HepG2 (cell line): ENCODE results near the gene CHID1. TPM values are rescaled to one million over a fixed set of nuclear protein-coding genes. Genes with fewer than 3 reads are reported as not detected.

Source experiments
- ATF7-NPFF ChIP-seq: sonication (generic); formaldehyde crosslinking; IDR thresholded peaks from 2 replicates; pipeline ENCODE4 v1.8.1; 2023; ENCODE audit warnings: mild to moderate bottlenecking, low read depth, missing genetic modification reagents, moderate library complexity
- CREB1 ChIP-seq, 2 experiments: fragments of 450-650 bp in 1 of 2; IDR thresholded peaks; 2 replicates each; pipeline ENCODE4 v1.6.1; 2016 to 2017; ENCODE audit warnings: control low read depth in 1 of 2, mild to moderate bottlenecking in 1 of 2, missing compliant biosample characterization in 1 of 2, missing genetic modification characterization in 1 of 2
- DPF2 ChIP-seq: sonication (generic); formaldehyde crosslinking; IDR thresholded peaks from 2 replicates; pipeline ENCODE4 v1.4.0; 2020; ENCODE audit warnings: mild to moderate bottlenecking, low read depth, missing genetic modification reagents, borderline replicate concordance
- GFI1 ChIP-seq: sonication (generic); formaldehyde crosslinking; IDR thresholded peaks from 2 replicates; pipeline ENCODE4 v1.5.0; 2020; ENCODE audit warnings: missing genetic modification reagents, mild to moderate bottlenecking, borderline replicate concordance
- HOXA3 ChIP-seq: sonication (generic); formaldehyde crosslinking; IDR thresholded peaks from 2 replicates; pipeline ENCODE4 v1.5.0; 2020; ENCODE audit warnings: missing genetic modification reagents
- IRF2 ChIP-seq: IDR thresholded peaks from 2 replicates; pipeline ENCODE4 v1.6.1; 2018; ENCODE audit warnings: missing genetic modification reagents, missing compliant biosample characterization
- KAT7 ChIP-seq: IDR thresholded peaks from 2 replicates; pipeline ENCODE4 v1.6.1; 2018; ENCODE audit warnings: borderline replicate concordance, missing compliant biosample characterization
- LCORL ChIP-seq, 2 experiments: fragments of 450-650 bp in 1 of 2; sonication (generic) in 1 of 2; formaldehyde crosslinking in 1 of 2; IDR thresholded peaks; 2 replicates each; pipeline versions ENCODE4 v1.5.0 to v1.6.1; 2017 to 2020; ENCODE audit warnings: antibody characterized with exemption in 1 of 2, missing genetic modification reagents in 1 of 2
- MTA3 ChIP-seq: sonication (generic); formaldehyde crosslinking; IDR thresholded peaks from 2 replicates; pipeline ENCODE4 v1.4.0; 2020; ENCODE audit warnings: missing genetic modification reagents
- TAF1 ChIP-seq: sonication (generic); formaldehyde crosslinking; IDR thresholded peaks from 2 replicates; pipeline ENCODE4 v1.4.0; 2020; ENCODE audit warnings: missing genetic modification reagents
- ZNF615 ChIP-seq: sonication (generic); formaldehyde crosslinking; IDR thresholded peaks from 2 replicates; pipeline ENCODE4 v1.5.0; 2020; ENCODE audit warnings: mild to moderate bottlenecking, missing genetic modification reagents, borderline replicate concordance
- ZNF841 ChIP-seq: sonication (generic); formaldehyde crosslinking; IDR thresholded peaks from 2 replicates; pipeline ENCODE4 v1.8.1; 2023; ENCODE audit warnings: missing genetic modification reagents, borderline replicate concordance
- polyA plus RNA-seq, 8 experiments: library from polyadenylated mRNA; depleted of rRNA in 3 of 8; stranded (reverse) in 7 of 8; unstranded in 1 of 8; fragments of >200 nt; fragmentation: Illumina TruSeq in 4 of 8; extraction: Trizol in 4 of 8; gene quantifications; 2 replicates each; pipeline versions ENCODE4 v1.2.1 to v1.2.3, GENCODE V29; 2011 to 2016; ENCODE audit warnings: low read depth in 4 of 8, missing spikeins in 1 of 8, mixed read lengths in 1 of 8; ENCODE audit not compliant: insufficient read depth in 1 of 8
- total RNA-seq, 5 experiments: library from RNA; depleted of rRNA; stranded (reverse); fragments of >200 nt; fragmentation: Illumina TruSeq; extraction: Trizol; gene quantifications; 2 replicates each; pipeline ENCODE4 v1.2.3, GENCODE V29; 2016; ENCODE audit warnings: low read depth in 1 of 5
- TF ChIP-seq, protein P1 (sequence below): sonication (generic); formaldehyde crosslinking; IDR thresholded peaks from 2 replicates; pipeline ENCODE4 v1.4.0; 2020; ENCODE audit warnings: missing genetic modification reagents, borderline replicate concordance
- TF ChIP-seq, protein P2 (sequence below): sonication (generic); formaldehyde crosslinking; IDR thresholded peaks from 2 replicates; pipeline ENCODE4 v1.5.1; 2020; ENCODE audit warnings: mild to moderate bottlenecking, missing genetic modification reagents, moderate library complexity
- TF ChIP-seq, protein P3 (sequence below): sonication (generic); formaldehyde crosslinking; IDR thresholded peaks from 2 replicates; pipeline ENCODE4 v1.9.0; 2022; ENCODE audit warnings: low read depth, missing genetic modification reagents
- TF ChIP-seq, protein P4 (sequence below), 2 experiments: fragments of 450-650 bp in 1 of 2; sonication (generic) in 1 of 2; formaldehyde crosslinking; IDR thresholded peaks; 2 replicates each; pipeline versions ENCODE4 v1.5.0 to v1.8.0; 2020 to 2022; ENCODE audit warnings: mild to moderate bottlenecking in 1 of 2, missing genetic modification reagents in 1 of 2

Gene CHID1
- total and polyA plus RNA-seq, 2 of the 13 experiments (the other 11 are each of a cell fraction or from before 2014, with no cell fraction given), result 65.1 to 93.6 TPM

DNA sequence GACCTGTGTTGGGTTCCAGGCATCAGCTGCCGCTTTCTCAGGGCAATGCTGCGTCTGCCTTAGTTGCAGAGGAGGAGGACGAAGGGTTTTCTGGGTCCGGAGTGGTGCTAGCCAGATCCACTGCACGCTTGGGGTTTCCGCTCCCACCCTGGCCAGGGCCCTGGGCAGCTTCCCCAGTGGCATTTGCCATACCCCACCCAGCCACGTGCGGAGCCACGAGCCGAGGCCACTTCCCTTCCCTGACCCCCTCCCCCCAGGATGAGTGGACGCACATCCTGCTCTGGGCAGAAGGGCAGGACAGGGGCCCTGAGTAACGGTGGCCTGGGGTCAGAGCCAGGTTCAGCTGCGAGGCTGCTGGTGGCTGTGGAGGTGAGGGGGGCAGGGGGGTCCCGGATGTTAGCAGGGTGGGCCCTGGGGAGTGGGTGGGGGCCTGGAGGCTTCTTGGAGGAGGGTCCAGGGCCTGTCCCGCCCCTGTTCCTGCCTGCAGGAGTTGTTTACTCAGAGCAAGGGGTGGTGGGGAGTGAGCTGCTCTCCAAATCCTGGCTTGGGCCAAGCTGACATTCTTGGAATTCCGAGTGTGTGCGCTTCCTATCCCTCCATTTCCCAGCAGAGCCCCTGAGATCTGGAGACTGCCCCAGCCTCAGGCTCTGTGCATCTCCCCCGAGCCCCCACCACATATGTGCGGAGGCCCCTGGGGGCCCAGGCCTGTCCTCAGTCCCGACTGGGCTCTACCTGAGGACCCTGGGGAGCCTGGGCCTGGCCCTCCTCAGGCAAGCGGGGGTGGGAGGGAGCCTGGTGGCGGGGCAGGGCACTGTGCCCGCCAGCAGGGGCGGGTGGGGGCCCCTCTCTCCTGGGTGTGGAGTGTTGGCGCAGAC is 66.6 kb downstream of the CHID1 start (continued):
- TF ChIP-seq, protein P1, sequence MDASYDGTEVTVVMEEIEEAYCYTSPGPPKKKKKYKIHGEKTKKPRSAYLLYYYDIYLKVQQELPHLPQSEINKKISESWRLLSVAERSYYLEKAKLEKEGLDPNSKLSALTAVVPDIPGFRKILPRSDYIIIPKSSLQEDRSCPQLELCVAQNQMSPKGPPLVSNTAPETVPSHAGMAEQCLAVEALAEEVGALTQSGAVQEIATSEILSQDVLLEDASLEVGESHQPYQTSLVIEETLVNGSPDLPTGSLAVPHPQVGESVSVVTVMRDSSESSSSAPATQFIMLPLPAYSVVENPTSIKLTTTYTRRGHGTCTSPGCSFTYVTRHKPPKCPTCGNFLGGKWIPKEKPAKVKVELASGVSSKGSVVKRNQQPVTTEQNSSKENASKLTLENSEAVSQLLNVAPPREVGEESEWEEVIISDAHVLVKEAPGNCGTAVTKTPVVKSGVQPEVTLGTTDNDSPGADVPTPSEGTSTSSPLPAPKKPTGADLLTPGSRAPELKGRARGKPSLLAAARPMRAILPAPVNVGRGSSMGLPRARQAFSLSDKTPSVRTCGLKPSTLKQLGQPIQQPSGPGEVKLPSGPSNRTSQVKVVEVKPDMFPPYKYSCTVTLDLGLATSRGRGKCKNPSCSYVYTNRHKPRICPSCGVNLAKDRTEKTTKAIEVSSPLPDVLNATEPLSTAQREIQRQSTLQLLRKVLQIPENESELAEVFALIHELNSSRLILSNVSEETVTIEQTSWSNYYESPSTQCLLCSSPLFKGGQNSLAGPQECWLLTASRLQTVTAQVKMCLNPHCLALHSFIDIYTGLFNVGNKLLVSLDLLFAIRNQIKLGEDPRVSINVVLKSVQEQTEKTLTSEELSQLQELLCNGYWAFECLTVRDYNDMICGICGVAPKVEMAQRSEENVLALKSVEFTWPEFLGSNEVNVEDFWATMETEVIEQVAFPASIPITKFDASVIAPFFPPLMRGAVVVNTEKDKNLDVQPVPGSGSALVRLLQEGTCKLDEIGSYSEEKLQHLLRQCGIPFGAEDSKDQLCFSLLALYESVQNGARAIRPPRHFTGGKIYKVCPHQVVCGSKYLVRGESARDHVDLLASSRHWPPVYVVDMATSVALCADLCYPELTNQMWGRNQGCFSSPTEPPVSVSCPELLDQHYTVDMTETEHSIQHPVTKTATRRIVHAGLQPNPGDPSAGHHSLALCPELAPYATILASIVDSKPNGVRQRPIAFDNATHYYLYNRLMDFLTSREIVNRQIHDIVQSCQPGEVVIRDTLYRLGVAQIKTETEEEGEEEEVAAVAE (CRISPR knock-in tag), result no peak
- no peak for TF ChIP-seq ATF7-NPFF
- TF ChIP-seq MTA3 (CRISPR knock-in tag), result no peak
- TF ChIP-seq, protein P2, sequence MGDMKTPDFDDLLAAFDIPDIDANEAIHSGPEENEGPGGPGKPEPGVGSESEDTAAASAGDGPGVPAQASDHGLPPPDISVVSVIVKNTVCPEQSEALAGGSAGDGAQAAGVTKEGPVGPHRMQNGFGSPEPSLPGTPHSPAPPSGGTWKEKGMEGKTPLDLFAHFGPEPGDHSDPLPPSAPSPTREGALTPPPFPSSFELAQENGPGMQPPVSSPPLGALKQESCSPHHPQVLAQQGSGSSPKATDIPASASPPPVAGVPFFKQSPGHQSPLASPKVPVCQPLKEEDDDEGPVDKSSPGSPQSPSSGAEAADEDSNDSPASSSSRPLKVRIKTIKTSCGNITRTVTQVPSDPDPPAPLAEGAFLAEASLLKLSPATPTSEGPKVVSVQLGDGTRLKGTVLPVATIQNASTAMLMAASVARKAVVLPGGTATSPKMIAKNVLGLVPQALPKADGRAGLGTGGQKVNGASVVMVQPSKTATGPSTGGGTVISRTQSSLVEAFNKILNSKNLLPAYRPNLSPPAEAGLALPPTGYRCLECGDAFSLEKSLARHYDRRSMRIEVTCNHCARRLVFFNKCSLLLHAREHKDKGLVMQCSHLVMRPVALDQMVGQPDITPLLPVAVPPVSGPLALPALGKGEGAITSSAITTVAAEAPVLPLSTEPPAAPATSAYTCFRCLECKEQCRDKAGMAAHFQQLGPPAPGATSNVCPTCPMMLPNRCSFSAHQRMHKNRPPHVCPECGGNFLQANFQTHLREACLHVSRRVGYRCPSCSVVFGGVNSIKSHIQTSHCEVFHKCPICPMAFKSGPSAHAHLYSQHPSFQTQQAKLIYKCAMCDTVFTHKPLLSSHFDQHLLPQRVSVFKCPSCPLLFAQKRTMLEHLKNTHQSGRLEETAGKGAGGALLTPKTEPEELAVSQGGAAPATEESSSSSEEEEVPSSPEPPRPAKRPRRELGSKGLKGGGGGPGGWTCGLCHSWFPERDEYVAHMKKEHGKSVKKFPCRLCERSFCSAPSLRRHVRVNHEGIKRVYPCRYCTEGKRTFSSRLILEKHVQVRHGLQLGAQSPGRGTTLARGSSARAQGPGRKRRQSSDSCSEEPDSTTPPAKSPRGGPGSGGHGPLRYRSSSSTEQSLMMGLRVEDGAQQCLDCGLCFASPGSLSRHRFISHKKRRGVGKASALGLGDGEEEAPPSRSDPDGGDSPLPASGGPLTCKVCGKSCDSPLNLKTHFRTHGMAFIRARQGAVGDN, result peak; percentile 96
- TF ChIP-seq DPF2, result no peak
- TF ChIP-seq GFI1 (CRISPR knock-in tag), result peak; percentile 53; the same call in 1 of the 2 replicates
- peak; percentile 60; the same call in 1 of the 2 replicates for TF ChIP-seq LCORL (IDR thresholded peaks at IDR 0.05)
- peak; percentile 97 for TF ChIP-seq LCORL (CRISPR knock-in tag; IDR thresholded peaks at IDR 0.05)
- TF ChIP-seq, protein P3, sequence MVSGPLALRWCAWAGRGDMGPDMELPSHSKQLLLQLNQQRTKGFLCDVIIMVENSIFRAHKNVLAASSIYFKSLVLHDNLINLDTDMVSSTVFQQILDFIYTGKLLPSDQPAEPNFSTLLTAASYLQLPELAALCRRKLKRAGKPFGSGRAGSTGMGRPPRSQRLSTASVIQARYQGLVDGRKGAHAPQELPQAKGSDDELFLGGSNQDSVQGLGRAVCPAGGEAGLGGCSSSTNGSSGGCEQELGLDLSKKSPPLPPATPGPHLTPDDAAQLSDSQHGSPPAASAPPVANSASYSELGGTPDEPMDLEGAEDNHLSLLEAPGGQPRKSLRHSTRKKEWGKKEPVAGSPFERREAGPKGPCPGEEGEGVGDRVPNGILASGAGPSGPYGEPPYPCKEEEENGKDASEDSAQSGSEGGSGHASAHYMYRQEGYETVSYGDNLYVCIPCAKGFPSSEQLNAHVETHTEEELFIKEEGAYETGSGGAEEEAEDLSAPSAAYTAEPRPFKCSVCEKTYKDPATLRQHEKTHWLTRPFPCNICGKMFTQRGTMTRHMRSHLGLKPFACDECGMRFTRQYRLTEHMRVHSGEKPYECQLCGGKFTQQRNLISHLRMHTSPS (CRISPR knock-in tag), result peak; percentile 55; the same call in 1 of the 2 replicates
- TF ChIP-seq TAF1 (CRISPR knock-in tag), result peak; percentile 58; the same call in 1 of the 2 replicates
- no peak for TF ChIP-seq ZNF841 (CRISPR knock-in tag)
- peak; percentile 24; the same call in 1 of the 2 replicates for TF ChIP-seq HOXA3 (CRISPR knock-in tag)
- no peak for TF ChIP-seq CREB1 (IDR thresholded peaks at IDR 0.05)
- TF ChIP-seq CREB1 (CRISPR knock-in tag; IDR thresholded peaks at IDR 0.05), result no peak
- TF ChIP-seq IRF2 (CRISPR knock-in tag), result peak; percentile 70; the same call in 1 of the 2 replicates
- TF ChIP-seq KAT7, result no peak
- TF ChIP-seq, protein P4, sequence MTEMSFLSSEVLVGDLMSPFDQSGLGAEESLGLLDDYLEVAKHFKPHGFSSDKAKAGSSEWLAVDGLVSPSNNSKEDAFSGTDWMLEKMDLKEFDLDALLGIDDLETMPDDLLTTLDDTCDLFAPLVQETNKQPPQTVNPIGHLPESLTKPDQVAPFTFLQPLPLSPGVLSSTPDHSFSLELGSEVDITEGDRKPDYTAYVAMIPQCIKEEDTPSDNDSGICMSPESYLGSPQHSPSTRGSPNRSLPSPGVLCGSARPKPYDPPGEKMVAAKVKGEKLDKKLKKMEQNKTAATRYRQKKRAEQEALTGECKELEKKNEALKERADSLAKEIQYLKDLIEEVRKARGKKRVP (CRISPR knock-in tag; IDR thresholded peaks at IDR 0.05), result no peak
- peak; percentile 28; the same call in 1 of the 2 replicates for TF ChIP-seq ZNF615 (CRISPR knock-in tag)
